Astrocyte (in vitro differentiated cells and primary cell): ENCODE data around the gene EGFL8. TPM values are rescaled to one million over a fixed set of nuclear protein-coding genes. Genes with fewer than 3 reads are reported as not detected.

Experiments
- DNase-seq: peaks from one replicate; pipeline ENCODE4 v3.0.0-alpha.2; 2010; ENCODE audit warnings: low read depth
- FAIRE-seq: peaks from 2 replicates; lab custom pipeline; 2011; peaks lifted over from hg19 to GRCh38; lab: Jason Lieb, UNC
- H2AFZ ChIP-seq: 2 replicates; pipeline ENCODE4 v1.6.0; 2012; ENCODE audit warnings: low read depth, low read length, inconsistent platforms
- H3K27ac ChIP-seq: 2 replicates; pipeline ENCODE4 v1.5.1; 2011; ENCODE audit warnings: low read depth, low read length, inconsistent platforms
- H3K27me3 ChIP-seq: 2 replicates; pipeline ENCODE4 v1.6.0; 2011; ENCODE audit warnings: low read length, inconsistent platforms; ENCODE audit not compliant: insufficient read depth
- H3K36me3 ChIP-seq: 2 replicates; pipeline ENCODE4 v1.5.1; 2011; ENCODE audit warnings: low read length, inconsistent platforms; ENCODE audit not compliant: insufficient read depth
- H3K4me1 ChIP-seq: 2 replicates; pipeline ENCODE4 v1.5.1; 2011; ENCODE audit warnings: low read length, inconsistent platforms; ENCODE audit not compliant: insufficient read depth
- H3K4me2 ChIP-seq: 2 replicates; pipeline ENCODE4 v1.6.0; 2012; ENCODE audit warnings: low read length, inconsistent platforms
- H3K4me3 ChIP-seq: 2 replicates; pipeline ENCODE4 v1.5.1; 2011; ENCODE audit warnings: low read depth, mild to moderate bottlenecking, low read length, inconsistent platforms; ENCODE audit not compliant: insufficient read depth
- H3K79me2 ChIP-seq: 2 replicates; pipeline ENCODE4 v1.6.0; 2012; ENCODE audit warnings: mild to moderate bottlenecking, low read length, inconsistent platforms; ENCODE audit not compliant: insufficient read depth
- H3K9ac ChIP-seq: 2 replicates; pipeline ENCODE4 v1.6.0; 2012; ENCODE audit warnings: mild to moderate bottlenecking, low read length, inconsistent platforms
- H3K9me3 ChIP-seq: 2 replicates; pipeline ENCODE4 v1.5.1; 2012; ENCODE audit warnings: low read depth, mild to moderate bottlenecking, low read length, inconsistent platforms; ENCODE audit not compliant: insufficient read depth
- H4K20me1 ChIP-seq: 2 replicates; pipeline ENCODE4 v1.6.0; 2012; ENCODE audit warnings: low read length, inconsistent platforms; ENCODE audit not compliant: insufficient read depth
- H3K27ac Mint-ChIP-seq: one replicate; pipeline ENCODE4 v1.8.0; 2021; ENCODE audit warnings: mild to moderate bottlenecking, mixed read lengths; ENCODE audit not compliant: unreplicated experiment
- H3K27me3 Mint-ChIP-seq: one replicate; pipeline ENCODE4 v1.8.0; 2021; ENCODE audit warnings: low read depth, mixed read lengths; ENCODE audit not compliant: unreplicated experiment
- H3K36me3 Mint-ChIP-seq: one replicate; pipeline ENCODE4 v1.8.0; 2021; ENCODE audit warnings: low read depth, mixed read lengths; ENCODE audit not compliant: unreplicated experiment
- H3K4me1 Mint-ChIP-seq: one replicate; pipeline ENCODE4 v1.8.0; 2021; ENCODE audit warnings: low read depth, mixed read lengths; ENCODE audit not compliant: unreplicated experiment
- H3K4me3 Mint-ChIP-seq: one replicate; pipeline ENCODE4 v1.8.0; 2021; ENCODE audit warnings: mild to moderate bottlenecking, moderate library complexity, mixed read lengths; ENCODE audit not compliant: unreplicated experiment
- H3K9me3 Mint-ChIP-seq: one replicate; pipeline ENCODE4 v1.8.0; 2021; ENCODE audit warnings: mild to moderate bottlenecking, mixed read lengths; ENCODE audit not compliant: unreplicated experiment
- CTCF ChIP-seq: IDR thresholded peaks from 2 replicates; pipeline ENCODE4 v1.5.1; 2011; ENCODE audit warnings: low read depth, mild to moderate bottlenecking, inconsistent platforms, low read length, moderate library complexity; ENCODE audit not compliant: insufficient read depth
- EZH2 ChIP-seq: IDR thresholded peaks from 2 replicates; pipeline ENCODE4 v1.6.1; 2012; ENCODE audit warnings: mild to moderate bottlenecking, low read length, inconsistent platforms; ENCODE audit not compliant: insufficient read depth
- total RNA-seq: library from RNA; stranded (reverse); gene quantifications from 2 replicates; pipeline ENCODE4 v1.2.1, GENCODE V29; 2021

EGFL8 gene
- total RNA-seq, 1 donor from 2014 or later, result 13.3 TPM

GRCh38 chr6:32168350-32168749, 4.0 kb downstream of the EGFL8 start:
- H3K27me3 Mint-ChIP-seq, result no peaks in the 10 kb centered on the region
- H3K4me3 Mint-ChIP-seq, result peak overlapping the region; percentile 9
- FAIRE-seq (no peak), DNase-seq (no peak)
- Histone ChIP-seq H3K4me2 (no peak overlapping the region), H3K9me3 (no peaks in the 10 kb centered on the region), H3K4me1 (peaks cover 13% of the 10 kb centered on the region), H3K9ac (no peak overlapping the region), H3K36me3 (peaks cover 12% of the 10 kb centered on the region), H3K4me3 (no peak overlapping the region), H3K79me2 (peaks cover 15% of the 10 kb centered on the region), H4K20me1 (peaks cover 18% of the 10 kb centered on the region), H3K27me3 (no peaks in the 10 kb centered on the region), H3K27ac (no peak overlapping the region), H2AFZ (no peak overlapping the region)
- no peak for TF ChIP-seq CTCF
- no peak for TF ChIP-seq EZH2
- H3K9me3 Mint-ChIP-seq, result peaks cover 2% of the 10 kb centered on the region
- H3K36me3 Mint-ChIP-seq, result peaks cover 33% of the 10 kb centered on the region
- peaks cover 21% of the 10 kb centered on the region for H3K4me1 Mint-ChIP-seq
- no peak overlapping the region for H3K27ac Mint-ChIP-seq

DNA sequence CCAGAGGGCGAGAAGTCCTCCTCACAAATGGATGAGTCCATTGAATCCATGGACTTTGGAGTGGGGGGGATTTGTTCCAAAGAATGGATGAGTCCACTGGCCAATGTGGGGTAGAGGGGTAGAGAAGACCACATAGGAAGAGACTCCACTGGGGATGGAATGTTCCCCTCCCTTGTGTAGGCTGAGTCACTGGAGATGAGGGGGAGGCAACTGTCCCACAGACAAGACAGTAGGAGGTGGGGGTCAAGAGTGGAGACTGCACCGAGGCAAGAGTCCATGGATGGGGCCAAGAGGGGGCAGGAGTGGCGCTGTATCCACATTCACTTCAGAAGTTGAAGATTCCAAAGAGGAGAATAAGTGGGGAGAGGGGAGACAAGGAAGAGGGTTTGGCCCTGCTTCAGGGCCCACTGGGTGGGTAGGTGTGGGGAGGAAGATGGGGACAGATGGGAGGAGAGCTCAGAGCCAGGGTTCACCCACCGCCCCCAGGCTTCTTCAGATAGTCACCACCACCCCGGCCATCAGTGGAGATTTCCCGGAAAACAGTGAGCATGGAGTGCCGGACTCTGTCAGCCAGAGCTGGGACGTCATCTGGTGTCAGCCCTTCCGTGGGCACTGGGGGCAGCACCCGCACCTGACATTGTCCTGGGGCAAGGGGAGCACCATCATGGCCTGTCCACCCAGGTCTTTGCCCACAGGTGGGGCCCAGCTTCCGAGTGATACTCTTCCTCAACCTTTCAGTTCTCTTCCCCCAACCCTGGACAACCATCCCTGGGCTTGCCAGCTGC, 4.6 kb downstream of the EGFL8 start:
- no peak overlapping the region for H3K27ac Mint-ChIP-seq
- H3K4me3 Mint-ChIP-seq, result peak overlapping the region; percentile 64

More for the DNA sequence above, 4.6 kb downstream of the EGFL8 start:
- no peak overlapping the region for H3K4me3 ChIP-seq
- H3K79me2 ChIP-seq, result peaks cover 21% of the 10 kb centered on the region
- DNase-seq (no peak), FAIRE-seq (no peak)
- no peak overlapping the region for H2AFZ ChIP-seq
- Mint-ChIP-seq H3K4me1 (peaks cover 26% of the 10 kb centered on the region), H3K36me3 (peaks cover 33% of the 10 kb centered on the region), H3K27me3 (no peaks in the 10 kb centered on the region), H3K9me3 (peaks cover 2% of the 10 kb centered on the region)
- peaks cover 12% of the 10 kb centered on the region for H3K36me3 ChIP-seq
- peaks cover 13% of the 10 kb centered on the region for H3K4me1 ChIP-seq
- no peaks in the 10 kb centered on the region for H3K27me3 ChIP-seq
- H3K27ac ChIP-seq, result no peak overlapping the region
- H3K9ac ChIP-seq, result no peak overlapping the region
- no peak overlapping the region for H3K4me2 ChIP-seq
- peaks cover 25% of the 10 kb centered on the region for H4K20me1 ChIP-seq
- H3K9me3 ChIP-seq, result no peaks in the 10 kb centered on the region
- TF ChIP-seq EZH2 (no peak), CTCF (no peak)
